NCI-H2029 (cell line): ENCODE results near the gene TNKS1BP1.
"Not testable (repeated sequence)": the region's sequence is repeated elsewhere in the genome, so short reads cannot be mapped to it uniquely, and the experiment has no call there.

ENCODE experiments used
- DNase-seq: peaks from one replicate; lab custom pipeline; 2025; lab: John Stamatoyannopoulos, UW

TNKS1BP1 gene

GRCh38 chr11:57288771-57289579 lies 35.8 kb downstream of the TNKS1BP1 start:
- peak; percentile 32 for DNase-seq

DNA sequence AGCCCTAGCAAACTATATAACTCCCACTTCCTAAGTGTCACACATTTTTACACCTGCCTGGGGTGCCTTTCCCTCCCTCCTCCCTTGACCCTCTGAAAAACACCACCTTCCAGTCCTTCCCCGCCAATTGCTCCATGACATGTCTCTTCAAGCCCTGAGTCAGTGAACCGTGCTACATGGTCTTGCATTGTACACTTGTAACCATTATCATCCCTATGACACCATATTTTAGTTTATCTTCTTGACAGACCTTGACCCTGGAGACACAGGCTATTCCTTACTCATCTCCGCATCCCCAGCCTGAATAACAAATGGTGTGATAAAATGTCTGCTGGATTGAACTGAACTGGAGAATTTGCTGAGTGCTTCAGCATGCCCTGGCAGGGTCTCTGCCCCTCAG lies 36.9 kb downstream of the TNKS1BP1 start:
- no peak for DNase-seq

DNA sequence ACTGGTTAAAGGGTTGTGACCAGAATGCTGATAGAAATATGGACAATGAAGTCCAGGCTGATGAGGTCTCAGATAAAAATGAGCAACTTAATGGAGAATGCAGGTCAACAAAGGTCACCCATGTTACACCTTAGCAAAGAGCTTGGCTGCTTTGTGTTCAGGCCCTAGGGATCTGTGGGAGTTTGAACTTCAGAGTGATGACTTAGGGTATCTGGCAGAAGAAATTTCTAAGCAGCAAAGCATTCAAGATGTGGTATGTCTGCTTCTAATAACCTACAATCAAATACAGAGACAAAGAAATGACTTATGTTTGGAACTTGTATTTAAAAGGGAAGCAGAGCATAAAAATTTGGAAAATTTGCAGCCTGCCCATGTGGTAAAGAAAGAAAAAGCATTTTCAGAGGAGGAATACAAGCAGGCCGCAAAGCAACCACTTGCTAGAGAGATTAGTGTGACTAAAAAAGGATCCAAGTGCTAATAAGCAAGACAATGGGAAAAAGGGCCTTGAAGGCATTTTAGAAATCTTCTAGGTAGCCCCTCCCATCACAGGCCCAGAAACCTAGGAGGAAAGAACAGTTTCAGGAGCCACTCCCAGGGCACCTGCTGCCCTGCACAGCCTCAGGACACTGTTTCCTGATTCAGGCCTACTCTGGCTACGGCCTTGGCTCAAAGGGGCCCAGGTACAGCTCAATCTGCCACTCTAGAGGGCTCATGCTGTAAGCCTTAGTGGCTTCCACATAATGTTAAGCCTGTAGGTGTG lies 41.3 kb downstream of the TNKS1BP1 start:
- DNase-seq, result no peak

DNA sequence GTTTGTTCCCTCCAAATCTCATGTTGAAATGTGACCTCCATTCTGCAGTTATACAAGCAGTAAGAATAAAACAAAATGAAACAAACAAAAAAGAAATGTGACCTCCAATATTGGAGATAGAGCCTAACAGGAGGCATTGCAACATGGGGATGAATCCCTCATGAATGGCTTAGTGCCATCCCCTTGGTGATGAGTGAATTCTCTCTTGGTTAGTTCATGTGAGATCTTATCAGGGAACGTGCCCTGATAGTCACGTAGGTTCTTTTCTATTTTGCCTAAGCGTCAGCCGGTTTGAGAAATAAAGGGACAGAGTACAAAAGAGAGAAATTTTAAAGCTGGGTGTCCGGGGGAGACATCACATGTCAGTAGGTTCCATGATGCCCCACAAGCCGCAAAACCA lies 43.2 kb downstream of the TNKS1BP1 start:
- not testable (repeated sequence) for DNase-seq

GRCh38 chr11:57279116-57279515 lies 45.6 kb downstream of the TNKS1BP1 start:
- no peak for DNase-seq

DNA sequence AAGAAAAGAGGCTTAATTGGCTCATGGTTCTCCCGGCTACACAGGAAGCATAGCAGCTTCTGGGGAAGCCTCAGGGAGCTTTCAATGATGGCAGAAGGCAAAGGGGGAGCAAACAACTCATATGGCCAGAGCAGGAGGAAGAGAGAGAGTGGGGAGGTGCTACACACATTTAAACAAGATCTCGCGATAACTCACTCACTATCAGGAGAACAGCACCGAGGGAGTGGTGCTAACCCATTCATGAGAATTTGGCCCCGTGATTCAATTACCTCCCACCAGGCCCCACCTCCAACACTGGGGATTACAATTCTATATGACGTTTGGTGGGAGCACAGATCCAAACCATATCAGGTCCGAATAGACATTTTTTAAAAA lies 46.0 kb downstream of the TNKS1BP1 start:
- no peak for DNase-seq

DNA sequence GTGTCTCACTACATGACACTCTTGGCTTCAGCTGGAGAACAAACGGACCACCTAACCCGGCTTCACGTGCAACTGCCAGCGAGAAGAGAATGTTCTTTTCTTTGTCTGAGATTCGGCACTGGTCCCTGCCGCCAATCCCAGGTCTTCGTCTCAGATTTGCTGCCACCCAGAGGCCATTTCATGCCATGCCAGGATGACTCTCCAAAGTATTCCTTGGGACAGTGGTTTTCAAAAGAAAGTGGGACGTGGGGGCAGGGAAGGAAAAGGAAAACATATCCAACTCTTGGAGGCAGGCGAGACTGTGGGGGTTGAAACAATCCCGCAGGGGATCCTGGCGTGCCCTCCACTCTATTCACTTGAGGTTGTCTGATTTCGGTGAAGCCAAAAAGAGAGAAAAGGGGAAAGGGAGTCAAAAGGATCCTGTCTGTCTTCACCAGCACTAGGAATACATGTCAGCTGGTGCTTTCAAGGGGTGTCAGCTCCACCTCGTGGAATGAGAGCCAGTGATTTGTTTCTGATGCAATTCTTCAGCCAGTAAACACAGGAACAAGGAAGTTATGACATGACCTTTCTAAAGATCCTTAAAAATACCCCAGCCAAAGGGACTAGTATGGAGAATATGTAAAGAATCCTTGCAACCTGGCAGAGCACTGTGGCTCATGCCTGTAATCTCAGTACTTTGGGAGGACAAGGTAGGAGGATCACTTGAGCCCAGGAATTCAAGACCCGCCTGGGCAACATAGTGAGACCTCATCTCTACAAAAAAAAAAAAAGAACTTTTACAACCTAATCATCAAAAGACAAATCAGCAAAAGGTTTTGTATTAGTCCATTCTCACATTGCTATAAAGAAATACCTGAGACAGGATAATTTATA lies 46.7 kb downstream of the TNKS1BP1 start:
- DNase-seq, result peak; percentile 35

- DNase-seq, result no peak
Measured at GRCh38 chr11:57276971-57277675, 47.6 kb downstream of the TNKS1BP1 start.

- no peak for DNase-seq
Measured at GRCh38 chr11:57276169-57276970, 48.4 kb downstream of the TNKS1BP1 start.

DNA sequence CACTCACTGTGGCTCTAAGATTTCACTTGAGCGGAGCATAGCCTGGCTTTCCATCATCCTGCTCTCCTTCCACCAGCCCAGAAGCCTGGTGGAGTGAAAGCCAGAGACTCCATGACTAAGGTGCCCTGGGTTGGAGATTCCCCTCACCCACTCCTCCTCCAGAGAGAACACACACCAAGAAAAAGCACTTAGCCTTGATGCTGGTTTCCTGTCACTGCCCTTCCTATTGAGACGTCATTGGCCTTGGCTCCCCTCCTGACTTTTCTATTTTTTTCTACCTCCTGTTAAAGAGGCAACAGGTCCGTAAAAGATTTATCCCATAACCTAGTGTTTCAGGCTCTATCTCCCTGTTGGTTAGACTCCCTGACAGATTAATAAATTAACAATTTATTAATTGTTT lies 49.2 kb downstream of the TNKS1BP1 start:
- DNase-seq, result no peak

GRCh38 chr11:57274904-57275498 lies 49.8 kb downstream of the TNKS1BP1 start:
- no peak for DNase-seq

- no peak for DNase-seq
Measured at GRCh38 chr11:57273448-57274058, 51.2 kb downstream of the TNKS1BP1 start.

- peak; percentile 31 for DNase-seq
Measured at GRCh38 chr11:57269571-57270021, 55.2 kb downstream of the TNKS1BP1 start.

GRCh38 chr11:57266157-57266556 lies 58.6 kb downstream of the TNKS1BP1 start:
- no peak for DNase-seq

DNA sequence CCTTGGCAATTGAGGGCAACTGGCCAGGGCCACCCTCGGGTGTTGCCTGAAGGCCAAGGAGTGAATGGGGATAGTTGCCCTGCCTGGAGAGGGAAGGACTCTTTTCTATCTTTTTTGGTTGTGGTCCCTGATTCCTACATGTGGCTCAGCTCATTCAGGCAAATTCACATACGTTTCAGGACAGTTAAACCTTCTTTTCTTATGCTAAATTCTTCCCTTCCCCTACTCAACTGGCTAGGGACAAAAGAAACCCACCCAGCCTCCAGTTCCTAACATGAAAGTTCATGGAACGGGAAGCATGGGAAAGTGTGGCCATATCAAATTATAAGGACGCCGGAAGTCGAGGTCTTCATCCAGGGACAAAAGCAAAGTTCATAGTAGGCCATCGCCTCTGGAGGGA lies 61.4 kb downstream of the TNKS1BP1 start:
- no peak for DNase-seq

DNA sequence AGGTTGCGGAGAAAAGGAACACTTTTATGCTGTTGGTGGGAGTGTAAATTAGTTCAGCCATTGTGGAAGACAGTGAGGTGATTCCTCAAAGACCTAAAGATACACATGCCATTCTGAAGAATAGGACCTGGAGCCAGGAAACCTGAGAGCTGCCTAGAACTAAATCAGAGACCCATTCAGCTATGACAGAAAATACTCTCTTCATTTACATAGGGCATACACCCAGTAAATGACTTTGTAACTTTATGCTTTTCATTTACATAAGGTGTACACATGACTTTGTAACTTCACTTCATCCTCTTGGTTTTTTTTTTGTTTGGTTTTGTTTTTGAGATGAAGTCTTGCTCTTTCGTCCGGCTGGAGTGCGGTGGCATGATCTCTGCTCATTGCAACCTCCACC lies 62.6 kb downstream of the TNKS1BP1 start:
- DNase-seq, result no peak

- no peak for DNase-seq
Measured at GRCh38 chr11:57260937-57261783, 63.6 kb downstream of the TNKS1BP1 start.

GRCh38 chr11:57256119-57256518 lies 68.6 kb downstream of the TNKS1BP1 start:
- no peak for DNase-seq

DNA sequence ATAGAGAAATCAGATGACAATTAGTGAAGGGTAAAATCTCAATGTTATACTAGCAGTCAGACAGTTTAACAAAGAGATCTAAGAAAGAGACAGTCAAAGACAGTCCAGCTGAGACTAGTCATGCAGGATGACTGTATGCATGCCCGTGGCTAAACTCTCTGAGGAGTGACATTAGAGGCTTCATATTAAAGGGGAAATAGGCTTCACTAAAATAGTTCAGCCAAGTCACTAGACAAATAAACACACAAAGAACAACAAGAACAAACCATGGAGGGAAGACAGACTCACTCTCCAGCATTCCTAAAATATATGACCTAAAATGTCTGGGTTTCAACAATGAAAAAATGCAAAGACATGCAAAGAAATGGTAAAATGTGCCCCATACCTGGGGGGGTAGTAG lies 69.1 kb downstream of the TNKS1BP1 start:
- no peak for DNase-seq
